Astrocyte of the cerebellum (primary cell): ENCODE results near the gene CSF1.

Experiments
- DNase-seq: peaks from one replicate; pipeline ENCODE4 v3.0.0-alpha.2; 2011; ENCODE audit warnings: low read depth
- H3K4me3 ChIP-seq: 2 replicates; pipeline ENCODE4 v1.5.1; 2011; ENCODE audit warnings: mild to moderate bottlenecking, low read depth, low read length, moderate library complexity
- in situ Hi-C: cut with HindIII; loops from 2 replicates; pipeline ENCODE4 v1.10.0; 2017; ENCODE audit warnings: low sequenced_read_pairs
- TF ChIP-seq, protein P1 (sequence below): IDR thresholded peaks from 2 replicates; pipeline ENCODE4 v1.5.1; 2012; ENCODE audit warnings: low read length, low read depth, moderate library complexity, mild to moderate bottlenecking; ENCODE audit errors: missing control alignments

The CSF1 gene

DNA sequence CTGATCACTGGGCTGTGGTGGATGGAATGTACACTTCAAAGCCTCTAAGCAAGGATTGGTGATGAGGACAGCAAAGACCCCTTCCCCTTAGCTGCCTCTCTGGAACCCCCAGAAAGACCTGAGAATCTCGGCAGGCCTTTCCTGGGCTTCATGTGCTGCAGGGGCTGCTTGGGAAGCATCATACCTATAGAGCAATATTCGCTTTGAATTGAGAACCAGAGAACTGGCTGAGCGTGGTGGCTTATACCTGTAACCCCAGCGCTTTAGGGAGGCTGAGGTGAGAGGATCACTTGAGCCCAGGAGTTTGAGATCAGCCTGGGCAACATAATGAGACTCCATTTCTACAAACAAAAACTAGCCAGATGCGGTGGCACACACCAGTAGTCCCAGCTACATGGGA lies 22.0 kb downstream of the CSF1 start:
- no peak overlapping the region for H3K4me3 ChIP-seq
- TF ChIP-seq, protein P1, sequence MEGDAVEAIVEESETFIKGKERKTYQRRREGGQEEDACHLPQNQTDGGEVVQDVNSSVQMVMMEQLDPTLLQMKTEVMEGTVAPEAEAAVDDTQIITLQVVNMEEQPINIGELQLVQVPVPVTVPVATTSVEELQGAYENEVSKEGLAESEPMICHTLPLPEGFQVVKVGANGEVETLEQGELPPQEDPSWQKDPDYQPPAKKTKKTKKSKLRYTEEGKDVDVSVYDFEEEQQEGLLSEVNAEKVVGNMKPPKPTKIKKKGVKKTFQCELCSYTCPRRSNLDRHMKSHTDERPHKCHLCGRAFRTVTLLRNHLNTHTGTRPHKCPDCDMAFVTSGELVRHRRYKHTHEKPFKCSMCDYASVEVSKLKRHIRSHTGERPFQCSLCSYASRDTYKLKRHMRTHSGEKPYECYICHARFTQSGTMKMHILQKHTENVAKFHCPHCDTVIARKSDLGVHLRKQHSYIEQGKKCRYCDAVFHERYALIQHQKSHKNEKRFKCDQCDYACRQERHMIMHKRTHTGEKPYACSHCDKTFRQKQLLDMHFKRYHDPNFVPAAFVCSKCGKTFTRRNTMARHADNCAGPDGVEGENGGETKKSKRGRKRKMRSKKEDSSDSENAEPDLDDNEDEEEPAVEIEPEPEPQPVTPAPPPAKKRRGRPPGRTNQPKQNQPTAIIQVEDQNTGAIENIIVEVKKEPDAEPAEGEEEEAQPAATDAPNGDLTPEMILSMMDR: no peak
- DNase-seq: no peak
- in situ Hi-C loops: no loop called here

DNA sequence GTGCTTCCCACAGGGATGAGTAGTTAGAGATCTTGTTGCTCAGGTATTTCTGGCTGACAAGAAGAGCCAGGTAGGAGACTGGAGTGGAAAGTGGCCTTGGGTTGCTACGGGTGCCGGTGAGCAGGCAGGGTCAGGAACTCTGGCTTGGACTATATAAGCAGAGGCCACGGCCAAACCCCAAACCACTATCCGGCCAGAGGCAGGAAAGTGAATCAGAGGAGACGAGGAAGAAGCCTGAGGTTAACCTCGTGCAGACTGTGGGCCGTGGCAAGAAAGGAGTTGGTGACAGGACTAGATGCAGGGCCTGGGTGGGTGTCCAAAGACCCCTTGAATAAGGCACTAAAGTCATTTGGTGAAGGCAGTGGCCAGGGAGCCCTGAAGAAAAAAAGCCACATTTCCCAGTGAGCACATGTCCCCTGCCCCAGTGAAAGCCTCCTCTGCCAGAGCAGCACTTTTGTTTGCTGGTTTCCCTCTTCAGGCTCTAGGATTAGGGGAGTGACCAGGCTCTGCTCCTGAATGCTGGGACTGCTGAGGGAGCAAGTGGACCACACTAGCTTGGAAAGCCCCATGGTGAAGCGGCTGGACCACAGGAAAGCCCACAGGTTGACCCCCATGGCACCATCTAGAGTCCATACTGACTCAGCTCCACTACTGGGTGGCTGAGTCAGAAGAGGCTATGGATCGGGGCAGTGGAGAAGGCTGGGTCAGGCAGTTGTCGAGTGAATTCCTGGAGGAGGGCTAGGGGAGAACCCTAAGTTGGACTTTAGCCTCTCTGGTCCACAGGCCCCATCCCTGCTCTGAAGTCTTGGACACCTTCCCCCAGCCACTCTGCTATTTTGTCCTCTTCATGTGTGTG lies 23.4 kb downstream of the CSF1 start:
- TF ChIP-seq, protein P1: peak; percentile 2
- no peak overlapping the region for H3K4me3 ChIP-seq
- DNase-seq: peak; percentile 86
- in situ Hi-C loops: no loop called here

DNA sequence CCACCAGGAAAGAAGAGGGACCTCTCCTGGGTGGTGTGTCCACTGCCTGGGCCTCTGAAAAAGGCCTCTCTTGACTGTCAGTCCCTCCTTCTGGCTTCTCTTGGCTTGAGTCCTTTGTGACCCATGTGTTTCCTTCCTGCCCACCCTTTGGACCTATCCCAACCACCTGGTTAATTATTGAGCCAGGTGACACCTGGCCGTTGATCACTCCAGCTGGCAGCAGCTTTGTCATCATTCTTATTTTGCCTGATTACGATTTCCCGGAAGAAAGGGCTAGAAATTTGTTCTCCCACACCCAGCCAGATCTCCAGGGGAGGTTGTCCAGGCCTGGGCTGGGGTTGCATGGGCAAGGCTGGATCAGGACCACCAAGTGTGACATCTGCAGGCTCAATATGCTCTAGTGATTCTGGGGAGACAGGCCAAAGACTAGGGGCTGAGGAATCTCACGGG lies 24.8 kb downstream of the CSF1 start:
- TF ChIP-seq, protein P1: no peak
- no peak overlapping the region for H3K4me3 ChIP-seq
- DNase-seq: no peak
- in situ Hi-C loops: no loop called here

DNA sequence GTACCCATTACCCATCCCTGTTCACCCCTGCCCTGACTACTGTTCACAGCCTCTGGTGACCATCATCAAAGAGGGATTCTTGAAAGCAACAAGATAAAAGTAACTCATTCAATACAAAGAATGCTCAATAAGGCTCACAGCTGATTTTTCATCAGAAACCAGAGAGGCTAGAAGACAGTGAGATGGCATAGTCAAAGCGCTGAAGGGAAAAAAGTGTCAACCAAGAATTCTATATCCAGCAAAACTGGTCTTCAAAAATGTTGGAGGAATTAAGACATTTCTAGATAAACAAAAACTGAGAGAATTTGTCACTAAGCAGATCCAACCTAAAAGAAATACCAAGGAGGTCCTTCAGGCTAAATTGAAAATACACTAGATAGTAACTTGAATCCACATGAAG lies 27.1 kb downstream of the CSF1 start:
- TF ChIP-seq, protein P1: no peak
- in situ Hi-C loops: no loop called here
- DNase-seq: no peak
- H3K4me3 ChIP-seq: no peak overlapping the region

DNA sequence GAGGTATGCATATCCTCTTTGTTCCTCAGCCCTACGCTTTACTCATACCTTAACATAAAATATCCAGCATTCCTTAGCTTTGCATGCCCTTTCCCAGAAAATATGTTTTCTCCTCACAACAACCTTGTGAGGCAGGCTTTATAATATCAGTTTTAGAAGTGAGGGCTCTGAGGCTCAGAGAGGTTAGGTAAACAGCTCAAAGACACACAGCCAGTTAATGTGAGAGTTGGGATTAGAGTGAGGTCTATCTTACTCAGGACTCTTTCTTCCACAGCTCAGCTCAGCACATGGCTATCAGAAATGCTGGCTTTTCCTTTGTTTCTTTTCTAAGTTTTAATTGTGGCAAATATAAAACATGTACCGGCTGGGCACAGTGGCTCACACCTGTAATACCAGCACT lies 27.9 kb downstream of the CSF1 start:
- TF ChIP-seq, protein P1: no peak
- in situ Hi-C loops: no loop called here
- H3K4me3 ChIP-seq: no peak overlapping the region
- no peak for DNase-seq

DNA sequence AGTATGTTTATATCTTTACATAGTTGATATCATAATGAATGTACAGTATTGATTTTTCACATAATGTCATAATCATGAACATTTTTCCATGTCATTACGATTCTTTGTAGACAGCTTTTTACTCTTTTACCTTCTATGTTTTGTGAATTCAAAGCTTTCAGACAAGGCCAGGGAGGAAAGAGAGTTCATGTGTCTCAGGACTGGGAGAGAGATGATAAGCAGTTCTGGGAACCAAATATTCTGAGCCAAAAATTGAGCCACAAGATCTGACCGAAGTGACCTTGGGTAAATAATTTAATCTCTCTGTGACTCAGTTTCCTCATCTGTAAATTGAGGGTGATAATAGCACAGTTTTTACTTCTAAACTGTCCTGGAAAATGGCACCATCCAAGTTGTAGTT lies 31.8 kb downstream of the CSF1 start:
- TF ChIP-seq, protein P1: no peak
- in situ Hi-C loops: no loop called here
- no peak overlapping the region for H3K4me3 ChIP-seq

DNA sequence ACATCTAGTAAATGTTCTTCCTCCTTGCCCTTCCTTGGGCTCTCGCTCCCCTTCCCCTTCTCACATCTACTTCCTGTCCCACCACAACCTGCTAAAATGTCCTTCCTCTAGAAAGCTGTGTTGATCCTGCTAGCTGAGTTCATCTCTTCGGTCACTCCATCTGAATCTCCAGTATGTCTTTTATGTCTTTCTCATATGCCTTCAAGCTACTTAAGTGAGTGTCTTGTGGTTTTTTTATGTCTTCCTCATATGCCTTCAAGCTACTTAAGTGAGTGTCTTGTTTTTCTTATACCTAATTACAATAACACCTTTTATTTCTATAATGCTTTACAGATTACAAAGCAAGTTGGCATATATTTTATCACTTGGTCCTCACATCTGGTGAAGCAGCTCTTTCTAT lies 33.9 kb downstream of the CSF1 start:
- no peak for DNase-seq
- TF ChIP-seq, protein P1: no peak

More for the DNA sequence above, 31.8 kb downstream of the CSF1 start:
- no peak for DNase-seq

More for the DNA sequence above, 33.9 kb downstream of the CSF1 start:
- in situ Hi-C loops: no loop called here
- no peak overlapping the region for H3K4me3 ChIP-seq
